GM10248 (cell line): ENCODE data around the gene ZNF804B.
"Not testable (repeated sequence)": the region's sequence is repeated elsewhere in the genome, so short reads cannot be mapped to it uniquely, and the experiment has no call there.

Experiments
- CTCF ChIA-PET: fragments of 300-600 bp; sonication (Branson Sonifier 250); formaldehyde crosslinking; extraction: SDS; loops from one replicate; lab custom pipeline; 2021; ENCODE audit warnings: antibody characterized with exemption; lab: Yijun Ruan, JAX
- POLR2A ChIA-PET: fragments of 350-650 bp; sonication (Branson Sonifier 250); formaldehyde crosslinking; extraction: SDS; loops from one replicate; lab custom pipeline; 2020; ENCODE audit warnings: antibody characterized with exemption; lab: Yijun Ruan, JAX
- DNase-seq: peaks from one replicate; pipeline ENCODE4 v3.0.0; 2012; ENCODE audit errors: extremely low spot score
- TF ChIP-seq, protein P1 (sequence below): IDR thresholded peaks from 2 replicates; pipeline ENCODE4 v1.5.1; 2012; ENCODE audit warnings: mild to moderate bottlenecking, low read depth; ENCODE audit errors: extremely low read depth, missing control alignments, control extremely low read depth

Gene ZNF804B

DNA sequence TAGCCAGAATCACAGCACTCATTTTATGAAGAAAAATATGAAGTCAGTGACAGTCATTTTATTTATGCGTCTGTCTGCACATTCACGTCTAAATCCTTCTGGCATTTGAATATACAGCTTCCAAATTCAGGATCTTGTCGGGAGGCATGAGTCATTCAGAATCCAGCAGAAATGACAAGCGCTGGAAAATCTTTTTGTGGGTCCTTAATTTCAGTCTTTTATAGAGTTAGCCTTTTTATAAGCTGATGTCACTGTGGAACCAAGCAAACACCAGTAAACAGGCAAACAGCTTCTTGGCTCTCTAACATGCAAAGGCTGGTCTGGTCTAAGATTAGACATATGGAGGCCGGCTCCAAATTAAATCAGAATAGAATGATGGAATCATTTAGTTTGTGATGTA lies 424.2 kb downstream of the ZNF804B start:
- ChIA-PET CTCF (no interaction called here), POLR2A (no interaction called here)
- TF ChIP-seq, protein P1, sequence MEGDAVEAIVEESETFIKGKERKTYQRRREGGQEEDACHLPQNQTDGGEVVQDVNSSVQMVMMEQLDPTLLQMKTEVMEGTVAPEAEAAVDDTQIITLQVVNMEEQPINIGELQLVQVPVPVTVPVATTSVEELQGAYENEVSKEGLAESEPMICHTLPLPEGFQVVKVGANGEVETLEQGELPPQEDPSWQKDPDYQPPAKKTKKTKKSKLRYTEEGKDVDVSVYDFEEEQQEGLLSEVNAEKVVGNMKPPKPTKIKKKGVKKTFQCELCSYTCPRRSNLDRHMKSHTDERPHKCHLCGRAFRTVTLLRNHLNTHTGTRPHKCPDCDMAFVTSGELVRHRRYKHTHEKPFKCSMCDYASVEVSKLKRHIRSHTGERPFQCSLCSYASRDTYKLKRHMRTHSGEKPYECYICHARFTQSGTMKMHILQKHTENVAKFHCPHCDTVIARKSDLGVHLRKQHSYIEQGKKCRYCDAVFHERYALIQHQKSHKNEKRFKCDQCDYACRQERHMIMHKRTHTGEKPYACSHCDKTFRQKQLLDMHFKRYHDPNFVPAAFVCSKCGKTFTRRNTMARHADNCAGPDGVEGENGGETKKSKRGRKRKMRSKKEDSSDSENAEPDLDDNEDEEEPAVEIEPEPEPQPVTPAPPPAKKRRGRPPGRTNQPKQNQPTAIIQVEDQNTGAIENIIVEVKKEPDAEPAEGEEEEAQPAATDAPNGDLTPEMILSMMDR: no peak
- DNase-seq: no peak

DNA sequence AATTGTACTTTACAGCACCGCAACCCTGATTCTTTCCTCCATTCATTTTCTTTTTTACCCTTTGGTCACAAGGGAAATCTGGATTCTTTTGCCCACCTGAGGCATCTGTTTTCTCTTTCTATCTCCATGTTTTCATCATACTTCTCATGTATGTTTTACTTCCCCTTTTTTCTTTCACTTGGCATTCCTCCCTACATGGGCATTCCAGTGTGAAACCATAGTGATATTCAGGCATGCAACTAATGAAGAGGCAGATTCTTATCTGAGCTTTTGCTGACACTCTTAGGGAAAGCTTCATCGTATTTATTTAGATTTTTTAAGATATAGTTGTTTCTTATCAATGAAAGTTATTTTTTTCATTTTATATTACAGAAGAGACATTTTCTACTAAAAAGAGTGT lies 441.3 kb downstream of the ZNF804B start:
- ChIA-PET POLR2A (no interaction called here), CTCF (interaction anchor here (0.9 kb wide), 1 partner anchor 31 kb away, joined by 3 read pairs; no protein-coding TSS in a partner anchor)
- DNase-seq: no peak
- TF ChIP-seq, protein P1: no peak

DNA sequence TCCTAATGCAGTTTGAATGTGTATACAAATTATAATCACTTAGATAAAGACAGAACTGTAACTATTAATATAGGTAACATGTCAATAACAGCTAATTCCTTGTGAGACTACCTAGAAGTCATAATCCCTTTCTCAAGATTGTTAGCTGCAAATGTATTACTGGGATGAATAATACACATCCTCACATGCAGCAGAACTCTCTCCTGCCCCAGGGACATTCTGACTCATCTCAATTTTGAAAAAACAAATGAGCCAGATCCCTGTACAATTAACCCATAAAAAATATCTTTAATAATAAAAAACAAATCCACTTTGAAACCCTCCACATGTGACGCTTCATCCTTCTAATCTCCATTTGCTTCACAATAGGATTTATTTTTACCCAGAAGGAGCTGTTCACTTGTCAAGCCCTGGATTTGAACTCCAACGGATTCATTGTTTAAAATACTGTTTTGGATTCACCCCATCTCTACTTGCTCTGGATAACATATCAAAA lies 464.4 kb downstream of the ZNF804B start:
- TF ChIP-seq, protein P1: no peak

DNA sequence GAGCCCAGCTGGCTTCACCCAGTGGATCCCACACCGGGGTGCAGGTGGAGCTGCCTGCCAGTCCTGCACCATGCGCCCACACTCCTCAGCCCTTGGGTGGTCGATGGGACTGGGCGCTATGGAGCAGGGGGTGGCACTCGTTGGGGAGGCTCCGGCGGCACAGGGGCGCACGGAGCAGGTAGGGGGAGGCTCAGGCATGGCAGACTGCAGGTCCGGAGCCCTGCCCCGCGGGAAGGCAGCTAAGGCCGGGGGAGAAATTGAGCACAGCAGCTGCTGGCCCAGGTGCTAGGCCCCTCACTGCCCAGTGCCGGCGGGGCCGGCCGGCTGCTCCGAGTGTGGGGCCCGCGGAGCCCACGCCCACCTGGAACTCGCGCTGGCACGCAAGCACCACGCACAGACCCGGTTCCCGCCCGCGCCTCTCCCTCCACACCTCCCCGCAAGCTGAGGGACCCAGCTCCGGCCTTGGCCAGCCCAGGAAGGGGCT lies 469.2 kb downstream of the ZNF804B start:
- DNase-seq, POLR2A ChIA-PET: not testable (repeated sequence)
- CTCF ChIA-PET: interaction anchor here (1.3 kb wide), 2 partner anchors 11 to 13 kb away, joined by 4 to 5 read pairs; no protein-coding TSS in a partner anchor

More for the DNA sequence above, 464.4 kb downstream of the ZNF804B start:
- no peak for DNase-seq
- ChIA-PET CTCF (no interaction called here), POLR2A (no interaction called here)

DNA sequence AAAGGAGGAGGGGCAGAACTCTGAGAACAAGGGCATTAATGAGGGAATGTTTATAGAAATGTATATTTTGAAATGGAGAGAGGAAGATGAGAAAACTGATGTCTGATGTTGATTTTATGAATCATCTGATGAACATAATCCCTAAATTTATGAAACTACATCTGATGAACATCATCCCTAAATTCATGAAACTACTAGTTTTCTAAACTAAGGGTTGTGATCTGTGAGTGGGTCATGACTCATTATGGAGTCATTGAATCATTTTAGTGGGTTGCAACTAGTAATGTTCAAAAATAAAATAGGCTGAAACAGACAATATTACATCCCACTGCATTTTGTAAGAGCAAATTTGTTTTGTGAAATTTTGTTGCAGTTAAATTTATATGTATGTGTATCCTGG lies 478.7 kb downstream of the ZNF804B start:
- TF ChIP-seq, protein P1: no peak
- ChIA-PET CTCF (interaction anchor here (1.4 kb wide), 1 partner anchor 12 kb away, joined by 4 read pairs; no protein-coding TSS in a partner anchor), POLR2A (no interaction called here)
- no peak for DNase-seq

DNA sequence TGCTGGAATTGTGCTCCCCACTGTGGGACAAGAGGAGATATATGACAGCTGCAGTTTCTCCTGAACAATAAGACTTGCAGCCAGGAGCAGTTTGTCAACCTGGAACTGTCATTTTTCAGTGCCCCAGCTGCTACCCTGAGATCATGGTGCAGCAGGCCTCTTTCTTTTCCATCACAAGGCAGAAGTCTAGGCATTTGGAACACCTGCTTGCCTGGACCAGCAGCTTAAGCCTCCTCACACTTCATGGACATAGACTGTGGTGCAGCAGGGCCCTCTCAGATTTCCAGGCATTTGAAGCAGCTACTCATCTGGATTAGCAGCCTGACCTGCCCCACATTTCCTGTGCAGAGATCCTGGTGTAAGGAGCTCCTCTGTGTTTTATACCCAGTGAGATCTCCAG lies 486.7 kb downstream of the ZNF804B start:
- DNase-seq: no peak
- ChIA-PET POLR2A (no interaction called here), CTCF (interaction anchor here (2.3 kb wide), 1 partner anchor 17 kb away, joined by 5 read pairs; no protein-coding TSS in a partner anchor)
- TF ChIP-seq, protein P1: no peak

DNA sequence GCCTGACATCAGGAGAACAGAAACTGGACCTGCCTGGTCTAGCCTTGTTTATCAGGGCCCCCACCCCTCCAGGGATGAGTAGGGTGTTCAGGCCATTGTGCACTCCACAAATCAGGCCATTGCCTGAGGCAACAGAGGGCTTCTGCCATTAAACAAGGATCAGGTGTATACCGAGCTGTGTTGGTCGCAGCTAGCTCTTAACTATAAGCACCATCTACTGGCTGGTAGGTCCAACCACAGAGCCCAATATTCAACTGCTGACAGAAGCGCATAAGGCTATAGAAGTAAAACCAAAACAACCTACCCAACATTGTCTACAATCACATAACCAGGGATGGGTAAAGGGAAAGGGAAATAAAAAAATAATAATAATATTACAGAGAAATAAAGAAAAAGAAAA lies 487.7 kb downstream of the ZNF804B start:
- DNase-seq: no peak
- ChIA-PET POLR2A (no interaction called here), CTCF (interaction anchor here (2.3 kb wide), 1 partner anchor 16 kb away, joined by 5 read pairs; no protein-coding TSS in a partner anchor)
- TF ChIP-seq, protein P1: no peak
